Fibroblast of the aortic adventitia (primary cell): ENCODE measurements around the gene TES. TPM values are rescaled to one million over a fixed set of nuclear protein-coding genes. Genes with fewer than 3 reads are reported as not detected.

Experiments
- DNase-seq: peaks from one replicate; pipeline ENCODE4 v3.0.0-alpha.2; 2010; ENCODE audit warnings: low read depth
- H3K4me3 ChIP-seq: 2 replicates; pipeline ENCODE4 v1.5.1; 2011; ENCODE audit warnings: low read depth, mild to moderate bottlenecking, control low read depth, low read length, moderate library complexity
- total RNA-seq: library from RNA; depleted of rRNA; stranded (reverse); fragments of >200 nt; gene quantifications from 2 replicates; pipeline ENCODE4 v1.2.3, GENCODE V29; 2012; ENCODE audit warnings: low replicate concordance
- TF ChIP-seq, protein P1 (sequence below): IDR thresholded peaks from 2 replicates; pipeline ENCODE4 v1.5.1; 2011; ENCODE audit warnings: mild to moderate bottlenecking, low read length, control low read depth, inconsistent platforms; ENCODE audit not compliant: insufficient read depth

Gene TES
- total RNA-seq, 1 donor = 61.3 TPM

DNA sequence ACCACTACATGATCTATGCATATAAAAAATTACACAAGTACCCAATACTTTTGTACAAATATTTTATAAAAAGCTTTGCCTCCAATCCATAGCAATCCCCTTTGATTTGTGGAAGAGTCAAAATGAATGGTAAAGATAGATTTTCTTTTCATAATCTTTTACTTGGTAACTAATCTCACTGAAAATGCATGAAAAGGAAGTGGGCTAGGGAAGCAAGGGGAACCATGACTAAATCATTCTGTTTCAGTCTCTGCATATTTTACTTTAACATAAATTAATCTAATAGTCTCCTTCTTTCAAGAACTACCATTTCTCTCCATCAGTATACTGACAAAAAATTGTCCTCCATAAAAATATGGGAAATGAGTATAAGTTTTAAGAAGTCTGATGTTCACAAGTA is 96.9 kb downstream of the TES start:
- TF ChIP-seq, protein P1, sequence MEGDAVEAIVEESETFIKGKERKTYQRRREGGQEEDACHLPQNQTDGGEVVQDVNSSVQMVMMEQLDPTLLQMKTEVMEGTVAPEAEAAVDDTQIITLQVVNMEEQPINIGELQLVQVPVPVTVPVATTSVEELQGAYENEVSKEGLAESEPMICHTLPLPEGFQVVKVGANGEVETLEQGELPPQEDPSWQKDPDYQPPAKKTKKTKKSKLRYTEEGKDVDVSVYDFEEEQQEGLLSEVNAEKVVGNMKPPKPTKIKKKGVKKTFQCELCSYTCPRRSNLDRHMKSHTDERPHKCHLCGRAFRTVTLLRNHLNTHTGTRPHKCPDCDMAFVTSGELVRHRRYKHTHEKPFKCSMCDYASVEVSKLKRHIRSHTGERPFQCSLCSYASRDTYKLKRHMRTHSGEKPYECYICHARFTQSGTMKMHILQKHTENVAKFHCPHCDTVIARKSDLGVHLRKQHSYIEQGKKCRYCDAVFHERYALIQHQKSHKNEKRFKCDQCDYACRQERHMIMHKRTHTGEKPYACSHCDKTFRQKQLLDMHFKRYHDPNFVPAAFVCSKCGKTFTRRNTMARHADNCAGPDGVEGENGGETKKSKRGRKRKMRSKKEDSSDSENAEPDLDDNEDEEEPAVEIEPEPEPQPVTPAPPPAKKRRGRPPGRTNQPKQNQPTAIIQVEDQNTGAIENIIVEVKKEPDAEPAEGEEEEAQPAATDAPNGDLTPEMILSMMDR = no peak
- DNase-seq = no peak
- H3K4me3 ChIP-seq = no peak overlapping the region

Other genes with a start within 250 kb of the TES start
- gene TFEC, start 179.8 kb upstream of the TES start, total RNA-seq = 0.16 and 0.36 TPM in 2 replicates